Activated CD4-positive, CD25-positive, alpha-beta regulatory T cell treated with anti-CD3 and anti-CD28 coated beads, Interleukin-2, amount 50 U/mL, for 16 hours (primary cell): ENCODE measurements around the gene LCMT1.

Source experiments
- DNase-seq: peaks from one replicate; pipeline ENCODE4 v3.0.0-alpha.2; 2020; ENCODE audit warnings: low read depth, low spot score

LCMT1 gene

GRCh38 chr16:25194273-25194878 is 82.8 kb downstream of the LCMT1 start:
- DNase-seq, result no peak

- DNase-seq, result no peak
Measured at GRCh38 chr16:25198021-25198420, 86.5 kb downstream of the LCMT1 start.

- DNase-seq, result no peak
Measured at GRCh38 chr16:25199457-25199856, 87.9 kb downstream of the LCMT1 start.

GRCh38 chr16:25210758-25211157 is 99.2 kb downstream of the LCMT1 start:
- DNase-seq, result no peak

- DNase-seq, result no peak
Measured at GRCh38 chr16:25212636-25213035, 101.1 kb downstream of the LCMT1 start.

- DNase-seq, result no peak
Measured at GRCh38 chr16:25213709-25214397, 102.3 kb downstream of the LCMT1 start.

GRCh38 chr16:25217112-25217511 is 105.6 kb downstream of the LCMT1 start:
- DNase-seq, result no peak

GRCh38 chr16:25217921-25218320 is 106.4 kb downstream of the LCMT1 start:
- DNase-seq, result no peak

- no peak for DNase-seq
Measured at GRCh38 chr16:25219070-25219737, 107.7 kb downstream of the LCMT1 start.

GRCh38 chr16:25222959-25223358 is 111.4 kb downstream of the LCMT1 start:
- no peak for DNase-seq

GRCh38 chr16:25223964-25224363 is 112.4 kb downstream of the LCMT1 start:
- no peak for DNase-seq

GRCh38 chr16:25224731-25225319 is 113.3 kb downstream of the LCMT1 start:
- DNase-seq, result no peak
